Effector CD4-positive, alpha-beta T cell (primary cell): ENCODE data around the gene HS3ST5.
"Not testable (repeated sequence)": the region's sequence is repeated elsewhere in the genome, so short reads cannot be mapped to it uniquely, and the experiment has no call there.

Source experiments
- DNase-seq: peaks from one replicate; pipeline ENCODE4 v3.0.0-alpha.2; 2020

The HS3ST5 gene

GRCh38 chr6:114327074-114327473 lies 15.7 kb downstream of the HS3ST5 start:
- no peak for DNase-seq

- no peak for DNase-seq
Measured at GRCh38 chr6:114323784-114324183, 19.0 kb downstream of the HS3ST5 start.

GRCh38 chr6:114319749-114320148 lies 23.1 kb downstream of the HS3ST5 start:
- no peak for DNase-seq

- DNase-seq = no peak
Measured at GRCh38 chr6:114315831-114316595, 26.8 kb downstream of the HS3ST5 start.

GRCh38 chr6:114313816-114314215 lies 29.0 kb downstream of the HS3ST5 start:
- not testable (repeated sequence) for DNase-seq

- no peak for DNase-seq
Measured at GRCh38 chr6:114312931-114313330, 29.9 kb downstream of the HS3ST5 start.

- DNase-seq = no peak
Measured at GRCh38 chr6:114310053-114310452, 32.8 kb downstream of the HS3ST5 start.

GRCh38 chr6:114304304-114304887 lies 38.4 kb downstream of the HS3ST5 start:
- DNase-seq = no peak

- DNase-seq = no peak
Measured at GRCh38 chr6:114301596-114302219, 41.1 kb downstream of the HS3ST5 start.

- no peak for DNase-seq
Measured at GRCh38 chr6:114297135-114297534, 45.7 kb downstream of the HS3ST5 start.

- no peak for DNase-seq
Measured at GRCh38 chr6:114292431-114292830, 50.4 kb downstream of the HS3ST5 start.

GRCh38 chr6:114291428-114291827 lies 51.4 kb downstream of the HS3ST5 start:
- no peak for DNase-seq

- DNase-seq = no peak
Measured at GRCh38 chr6:114290864-114291263, 52.0 kb downstream of the HS3ST5 start.

GRCh38 chr6:114288701-114289495 lies 53.9 kb downstream of the HS3ST5 start:
- no peak for DNase-seq

GRCh38 chr6:114287461-114287860 lies 55.4 kb downstream of the HS3ST5 start:
- no peak for DNase-seq

GRCh38 chr6:114286211-114286610 lies 56.6 kb downstream of the HS3ST5 start:
- no peak for DNase-seq

- DNase-seq = no peak
Measured at GRCh38 chr6:114284281-114284680, 58.5 kb downstream of the HS3ST5 start.

GRCh38 chr6:114282292-114282691 lies 60.5 kb downstream of the HS3ST5 start:
- no peak for DNase-seq

GRCh38 chr6:114281496-114281895 lies 61.3 kb downstream of the HS3ST5 start:
- no peak for DNase-seq

GRCh38 chr6:114280239-114280982 lies 62.4 kb downstream of the HS3ST5 start:
- DNase-seq = no peak

- no peak for DNase-seq
Measured at GRCh38 chr6:114277220-114277619, 65.6 kb downstream of the HS3ST5 start.

- no peak for DNase-seq
Measured at GRCh38 chr6:114276783-114277182, 66.0 kb downstream of the HS3ST5 start.

- DNase-seq = no peak
Measured at GRCh38 chr6:114274836-114275235, 68.0 kb downstream of the HS3ST5 start.
